Measurements from ENCODE around the gene RNF41. TPM values are rescaled to one million over a fixed set of nuclear protein-coding genes. Genes with fewer than 3 reads are reported as not detected.

RNF41 gene
- total and polyA plus RNA-seq, 3 donors from 2014 or later = 49.3 to 70.2 (median 63.7) TPM

DNA sequence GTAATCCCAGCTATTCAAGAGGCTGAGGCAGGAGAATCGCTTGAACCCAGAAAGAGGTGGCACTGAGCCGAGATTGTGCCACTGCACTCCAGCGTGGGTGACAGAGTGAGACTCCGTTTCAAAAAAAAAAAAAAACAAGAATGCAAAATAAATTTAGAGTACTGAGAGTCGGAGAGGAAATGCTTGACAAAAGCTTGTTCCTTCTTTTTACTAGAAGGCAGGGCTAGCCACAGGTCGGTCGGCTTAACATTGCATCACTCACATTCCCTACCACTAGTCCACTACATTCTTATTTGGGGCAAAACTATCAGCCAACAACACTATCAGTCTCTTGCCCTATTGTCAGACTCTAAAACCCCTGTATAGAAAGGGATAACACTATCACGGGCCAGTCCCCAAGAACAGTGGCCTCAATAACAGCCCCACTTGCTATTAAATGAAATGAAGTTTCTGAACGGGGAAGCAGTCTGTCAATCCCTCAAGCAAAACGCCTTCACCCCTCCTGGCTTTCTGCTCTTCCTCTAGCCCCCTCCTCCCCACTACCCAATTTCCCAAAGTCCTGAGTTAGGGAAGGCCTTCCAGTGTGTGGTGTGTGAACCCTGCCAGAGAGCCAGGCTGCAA is 1.0 kb downstream of the RNF41 start:
- intact Hi-C loops (cut with DNase I; ENCODE audit: low total_unique reads) = no loop called here
- Histone ChIP-seq H3K4me1 (peaks cover 37% of the 10 kb centered on the region), H3K4me3 (peak overlapping the region; percentile 65 to 95), H3K36me3 (ENCODE audit: low read depth, missing control alignments) (no peaks in the 10 kb centered on the region), H3K27me3 (no peaks in the 10 kb centered on the region), H3K27ac (peak overlapping the region; percentile 89 to 98), H3K9me3 (no peaks in the 10 kb centered on the region)
- no peak for TF ChIP-seq CTCF (IDR thresholded peaks at IDR 0.05)
- TF ChIP-seq POLR2A (IDR thresholded peaks at IDR 0.05) = no peak
- DNase-seq = no peak
- WGBS, 2 donors = 2 to 10% methylated on average over 10 of the region's 10 CpGs

DNA sequence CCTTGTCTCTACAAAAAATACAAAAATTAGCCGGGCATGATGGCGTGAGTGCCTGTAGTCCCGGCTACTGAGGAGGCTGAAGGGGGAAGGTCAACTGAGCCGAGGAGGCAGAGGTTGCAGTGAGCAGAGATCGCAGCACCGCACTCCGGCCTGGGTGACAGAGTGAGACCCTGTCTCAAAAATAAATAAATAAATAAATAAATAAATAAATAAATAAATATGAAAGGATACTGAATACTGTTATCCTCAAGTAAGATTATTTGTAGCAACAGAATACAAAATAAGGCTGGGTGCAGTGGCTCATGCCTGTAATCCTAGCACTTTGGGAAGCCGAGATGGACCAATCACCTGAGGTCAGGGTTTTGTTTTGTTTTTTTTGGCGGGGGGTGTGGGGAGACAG is 1.9 kb downstream of the RNF41 start:
- no peaks in the 10 kb centered on the region for H3K27me3 ChIP-seq
- H3K27ac ChIP-seq = peak overlapping the region in 1 of 2 donors; percentile 89
- no peaks in the 10 kb centered on the region for H3K9me3 ChIP-seq
- TF ChIP-seq CTCF (IDR thresholded peaks at IDR 0.05) = no peak
- TF ChIP-seq POLR2A (IDR thresholded peaks at IDR 0.05) = no peak
- H3K4me3 ChIP-seq = no peak overlapping the region
- H3K4me1 ChIP-seq = peaks cover 31% of the 10 kb centered on the region
- intact Hi-C loops (cut with DNase I; ENCODE audit: low total_unique reads) = no loop called here
- DNase-seq = no peak
- H3K36me3 ChIP-seq (ENCODE audit: low read depth, missing control alignments) = no peaks in the 10 kb centered on the region
- 90% methylated on average over 9 of the region's 9 CpGs for WGBS, 2 donors

DNA sequence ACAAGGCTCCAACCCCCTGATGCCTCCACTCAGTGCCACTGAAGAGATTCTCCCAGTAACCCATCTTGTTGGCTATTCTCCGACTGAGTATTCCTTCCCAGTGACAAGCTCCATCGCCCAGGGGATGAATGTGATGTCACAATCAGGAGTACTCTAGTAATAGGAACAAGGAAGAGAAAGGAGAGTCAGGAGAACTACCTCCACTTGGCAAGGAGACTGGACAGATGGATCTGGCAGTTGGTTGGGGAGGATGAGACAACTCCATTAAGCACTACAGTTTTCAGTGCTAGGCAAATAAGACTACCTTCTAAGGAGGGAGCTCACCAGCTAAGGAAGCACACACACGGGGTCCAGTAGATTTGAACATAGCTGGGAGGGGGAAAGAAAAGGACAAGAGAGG is 5.3 kb downstream of the RNF41 start:
- no peak overlapping the region for H3K27ac ChIP-seq
- no peak overlapping the region for H3K4me3 ChIP-seq
- intact Hi-C loops (cut with DNase I; ENCODE audit: low total_unique reads) = no loop called here
- 89 to 91% methylated on average over 3 of the region's 3 CpGs for WGBS, 2 donors
- no peak for DNase-seq
- TF ChIP-seq POLR2A (IDR thresholded peaks at IDR 0.05) = no peak
- TF ChIP-seq CTCF (IDR thresholded peaks at IDR 0.05) = no peak
- no peaks in the 10 kb centered on the region for H3K9me3 ChIP-seq
- no peaks in the 10 kb centered on the region for H3K36me3 ChIP-seq (ENCODE audit: low read depth, missing control alignments)
- no peaks in the 10 kb centered on the region for H3K27me3 ChIP-seq
- H3K4me1 ChIP-seq = peaks cover 13% of the 10 kb centered on the region

DNA sequence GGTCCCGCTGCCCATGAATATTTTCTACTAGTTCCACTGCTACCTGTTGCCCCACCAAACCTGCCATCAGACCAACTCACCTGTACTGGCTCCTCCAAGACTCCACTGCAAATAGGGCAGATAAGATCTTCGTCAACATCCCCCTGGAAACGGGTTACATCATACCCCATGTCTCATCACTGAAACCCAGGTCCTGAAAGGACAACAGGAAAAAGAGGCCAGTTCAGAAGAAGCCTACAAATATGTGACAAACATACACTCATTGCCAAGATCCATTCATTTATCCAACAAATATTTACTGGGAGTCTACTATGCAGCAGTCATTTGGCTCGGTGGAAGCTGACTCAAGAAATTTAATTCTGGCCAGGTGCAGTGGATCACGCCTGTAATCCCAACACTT is 7.8 kb downstream of the RNF41 start:
- TF ChIP-seq CTCF (IDR thresholded peaks at IDR 0.05) (no peak), POLR2A (IDR thresholded peaks at IDR 0.05) (no peak)
- WGBS, 2 donors = 90 to 98% methylated on average over 5 of the region's 5 CpGs

GRCh38 chr12:56212361-56212760 is 9.4 kb downstream of the RNF41 start:
- no peak overlapping the region for H3K27ac ChIP-seq
- H3K27me3 ChIP-seq = no peaks in the 10 kb centered on the region
- H3K4me1 ChIP-seq = no peaks in the 10 kb centered on the region
- no peak overlapping the region for H3K4me3 ChIP-seq
- no peaks in the 10 kb centered on the region for H3K36me3 ChIP-seq (ENCODE audit: low read depth, missing control alignments)
- no peaks in the 10 kb centered on the region for H3K9me3 ChIP-seq
- TF ChIP-seq CTCF (IDR thresholded peaks at IDR 0.05) (no peak), POLR2A (IDR thresholded peaks at IDR 0.05) (no peak)
- intact Hi-C loops (cut with DNase I; ENCODE audit: low total_unique reads) = no loop called here
- WGBS, 2 donors = 87 to 93% methylated on average over 1 of the region's 1 CpG
- DNase-seq = no peak

More for the DNA sequence above, 7.8 kb downstream of the RNF41 start:
- Histone ChIP-seq H3K27ac (no peak overlapping the region), H3K36me3 (ENCODE audit: low read depth, missing control alignments) (no peaks in the 10 kb centered on the region), H3K27me3 (no peaks in the 10 kb centered on the region), H3K4me3 (no peak overlapping the region), H3K9me3 (no peaks in the 10 kb centered on the region), H3K4me1 (no peaks in the 10 kb centered on the region)
- DNase-seq = no peak
- intact Hi-C loops (cut with DNase I; ENCODE audit: low total_unique reads) = no loop called here

Measured in testis (tissue), 3 donors.